Hepatocyte (in vitro differentiated cells): ENCODE measurements around the gene SRPK3. TPM values are rescaled to one million over a fixed set of nuclear protein-coding genes. Genes with fewer than 3 reads are reported as not detected.

Experiments used
- DNase-seq: peaks from one replicate; pipeline ENCODE4 v3.0.0-alpha.2; 2016; ENCODE audit warnings: low spot score
- H2AFZ ChIP-seq: fragments of 200-600 bp; sonication (generic); 2 replicates; pipeline ENCODE4 v1.6.0; 2016; ENCODE audit warnings: antibody characterized with exemption, mild to moderate bottlenecking
- H3K27ac ChIP-seq: fragments of 200-600 bp; sonication (generic); 2 replicates; pipeline ENCODE4 v1.5.1; 2016; ENCODE audit warnings: mild to moderate bottlenecking
- H3K27me3 ChIP-seq: fragments of 200-600 bp; sonication (generic); 2 replicates; pipeline ENCODE4 v1.6.1; 2016
- H3K36me3 ChIP-seq: fragments of 200-600 bp; sonication (generic); replicated peaks from 2 replicates; pipeline ENCODE4 v1.5.1; 2016; ENCODE audit warnings: low read depth; ENCODE audit not compliant: insufficient read depth
- H3K4me1 ChIP-seq: fragments of 200-600 bp; sonication (generic); 2 replicates; pipeline ENCODE4 v1.5.1; 2016; ENCODE audit warnings: mild to moderate bottlenecking, moderate library complexity; ENCODE audit not compliant: insufficient read depth
- H3K4me2 ChIP-seq: fragments of 200-600 bp; sonication (generic); 2 replicates; pipeline ENCODE4 v1.6.0; 2016
- H3K4me3 ChIP-seq: fragments of 200-600 bp; sonication (generic); 2 replicates; pipeline ENCODE4 v1.5.1; 2016; ENCODE audit warnings: mild to moderate bottlenecking
- H3K79me2 ChIP-seq: fragments of 200-600 bp; sonication (generic); 2 replicates; pipeline ENCODE4 v1.6.0; 2017; ENCODE audit warnings: mild to moderate bottlenecking
- H3K9me2 ChIP-seq: fragments of 200-600 bp; sonication (generic); replicated peaks from 2 replicates; pipeline ENCODE4 v1.6.0; 2017; ENCODE audit warnings: mild to moderate bottlenecking; ENCODE audit not compliant: insufficient read depth
- H3K9me3 ChIP-seq: fragments of 200-600 bp; sonication (generic); 2 replicates; pipeline ENCODE4 v1.5.1; 2016; ENCODE audit warnings: low read depth, mild to moderate bottlenecking
- H4K20me1 ChIP-seq: fragments of 200-600 bp; sonication (generic); 2 replicates; pipeline ENCODE4 v1.6.0; 2016; ENCODE audit warnings: mild to moderate bottlenecking; ENCODE audit not compliant: insufficient read depth, poor library complexity, severe bottlenecking
- CTCF ChIP-seq: fragments of 200-600 bp; sonication (generic); IDR thresholded peaks from 2 replicates; pipeline ENCODE4 v1.5.1; 2016; ENCODE audit warnings: antibody characterized with exemption, mild to moderate bottlenecking; ENCODE audit not compliant: poor library complexity
- EZH2 ChIP-seq: fragments of 200-600 bp; sonication (generic); IDR thresholded peaks from 2 replicates; pipeline ENCODE4 v1.6.1; 2016; ENCODE audit warnings: antibody characterized with exemption, mild to moderate bottlenecking, borderline replicate concordance
- EZH2phosphoT487 ChIP-seq: fragments of 200-600 bp; sonication (generic); IDR thresholded peaks from one replicate; pipeline ENCODE4 v1.6.1; 2018; ENCODE audit warnings: antibody characterized with exemption, mild to moderate bottlenecking, low read depth, moderate library complexity; ENCODE audit not compliant: unreplicated experiment, severe bottlenecking
- WGBS: methylation state at CpG from one replicate; pipeline ENCODE4 v1.1.6; 2016; ENCODE audit warnings: low lambda C conversion rate; ENCODE audit errors: missing lambda C conversion rate; 5-methylcytosine and 5-hydroxymethylcytosine counted together
- polyA plus RNA-seq: library from polyadenylated mRNA; unstranded; fragments of >200 nt; fragmentation: Nextera tagmentation; extraction: Ambion mirVana; gene quantifications from 2 replicates; pipeline ENCODE4 v1.2.1, GENCODE V29; 2016
- total RNA-seq: library from RNA; depleted of rRNA; stranded (reverse); fragments of >200 nt; gene quantifications from 2 replicates; pipeline ENCODE4 v1.2.3, GENCODE V29; 2014

Gene SRPK3
- total and polyA plus RNA-seq, 2 experiments from 2014 or later: 0.20 to 0.89 TPM

GRCh38 chrX:153776611-153777045 lies 4.2 kb upstream of the SRPK3 start:
- no peaks in the 10 kb centered on the region for H3K4me1 ChIP-seq
- H4K20me1 ChIP-seq: no peaks in the 10 kb centered on the region
- no peaks in the 10 kb centered on the region for H3K9me3 ChIP-seq
- no peak overlapping the region for H3K4me3 ChIP-seq
- H3K9me2 ChIP-seq: no peaks in the 10 kb centered on the region
- H2AFZ ChIP-seq: no peak overlapping the region
- no peaks in the 10 kb centered on the region for H3K79me2 ChIP-seq
- H3K36me3 ChIP-seq: no peaks in the 10 kb centered on the region
- no peak for DNase-seq
- H3K27ac ChIP-seq: no peak overlapping the region
- no peak overlapping the region for H3K4me2 ChIP-seq
- TF ChIP-seq EZH2phosphoT487 (no peak), EZH2 (no peak), CTCF (no peak)
- WGBS: 92% methylated on average over 4 of the region's 22 CpGs
- no peaks in the 10 kb centered on the region for H3K27me3 ChIP-seq

DNA sequence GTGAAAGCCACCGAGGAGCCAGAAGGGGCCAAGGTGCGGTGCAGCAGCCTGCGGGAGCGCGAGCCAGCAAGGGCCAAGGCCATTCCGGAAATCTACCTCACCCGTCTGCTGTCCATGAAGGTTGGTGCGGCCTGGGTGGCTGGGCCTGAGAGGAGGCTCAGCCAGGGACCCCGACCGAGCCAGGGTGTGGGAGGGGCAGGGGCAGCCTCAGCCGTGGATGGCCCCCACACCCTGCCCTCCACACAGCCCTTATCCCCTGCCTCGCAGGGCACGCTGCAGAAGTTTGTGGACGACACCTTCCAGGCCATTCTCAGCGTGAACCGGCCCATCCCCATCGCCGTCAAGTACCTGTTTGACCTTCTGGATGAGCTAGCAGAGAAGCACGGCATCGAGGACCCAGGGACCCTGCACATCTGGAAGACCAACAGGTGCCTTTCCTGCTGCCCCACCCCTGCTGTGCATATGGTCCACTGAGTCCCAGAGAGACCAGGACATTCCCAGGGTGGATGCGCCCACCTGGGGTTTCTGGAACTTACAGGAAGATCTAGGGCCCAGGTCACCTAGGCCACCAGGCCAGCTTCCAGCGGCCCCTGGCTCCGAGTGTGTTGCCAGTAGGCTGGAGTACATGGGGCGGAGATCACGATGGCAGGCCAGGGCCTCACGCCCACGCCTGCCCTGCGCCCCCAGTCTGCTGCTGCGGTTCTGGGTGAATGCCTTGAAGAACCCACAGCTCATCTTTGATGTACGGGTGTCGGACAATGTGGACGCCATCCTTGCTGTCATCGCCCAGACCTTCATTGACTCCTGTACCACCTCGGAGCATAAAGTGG lies 3.4 kb upstream of the SRPK3 start:
- no peaks in the 10 kb centered on the region for H3K36me3 ChIP-seq
- no peak overlapping the region for H2AFZ ChIP-seq
- no peaks in the 10 kb centered on the region for H3K79me2 ChIP-seq
- no peaks in the 10 kb centered on the region for H3K9me3 ChIP-seq
- no peaks in the 10 kb centered on the region for H4K20me1 ChIP-seq
- no peaks in the 10 kb centered on the region for H3K27me3 ChIP-seq
- no peaks in the 10 kb centered on the region for H3K9me2 ChIP-seq
- H3K27ac ChIP-seq: no peak overlapping the region
- no peak for TF ChIP-seq EZH2
- TF ChIP-seq EZH2phosphoT487: no peak
- TF ChIP-seq CTCF: no peak
- WGBS: 92% methylated on average over 32 of the region's 34 CpGs
- no peak overlapping the region for H3K4me2 ChIP-seq
- no peak overlapping the region for H3K4me3 ChIP-seq
- no peaks in the 10 kb centered on the region for H3K4me1 ChIP-seq
- DNase-seq: no peak

DNA sequence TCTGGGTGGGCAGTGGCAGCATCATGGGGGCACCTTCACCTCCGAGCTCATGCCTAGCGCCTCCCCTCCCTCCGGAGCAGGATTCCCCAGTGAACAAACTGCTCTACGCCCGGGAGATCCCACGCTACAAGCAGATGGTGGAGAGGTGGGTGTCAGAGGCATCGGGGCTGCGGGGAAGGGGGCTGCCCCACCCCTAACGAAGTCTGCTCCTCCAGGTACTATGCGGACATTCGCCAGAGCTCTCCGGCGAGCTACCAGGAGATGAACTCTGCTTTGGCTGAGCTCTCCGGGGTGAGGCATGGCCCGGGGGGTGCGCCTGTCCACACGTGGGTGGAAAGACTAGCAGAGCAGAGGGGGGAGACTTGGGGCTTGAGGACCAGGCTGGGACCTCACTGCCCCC lies 2.7 kb upstream of the SRPK3 start:
- Histone ChIP-seq H3K27me3 (no peaks in the 10 kb centered on the region), H3K27ac (no peak overlapping the region), H3K9me2 (no peaks in the 10 kb centered on the region), H3K4me2 (no peak overlapping the region), H3K4me3 (no peak overlapping the region), H4K20me1 (no peaks in the 10 kb centered on the region), H3K36me3 (no peaks in the 10 kb centered on the region), H3K4me1 (no peaks in the 10 kb centered on the region), H3K79me2 (no peaks in the 10 kb centered on the region), H2AFZ (no peak overlapping the region), H3K9me3 (no peaks in the 10 kb centered on the region)
- 89% methylated on average over 16 of the region's 17 CpGs for WGBS
- no peak for TF ChIP-seq EZH2
- TF ChIP-seq CTCF: no peak
- no peak for TF ChIP-seq EZH2phosphoT487
- DNase-seq: no peak
